SU-DHL-6 (cell line): ENCODE results near the gene RPH3AL.

ENCODE experiments used
- CTCF ChIP-seq: fragments of 200-600 bp; sonication (generic); IDR thresholded peaks from one replicate; pipeline ENCODE4 v1.5.1; 2017; ENCODE audit warnings: antibody characterized with exemption, mild to moderate bottlenecking, low read length, moderate library complexity; ENCODE audit not compliant: insufficient read depth, poor library complexity, severe bottlenecking
- EZH2phosphoT487 ChIP-seq: fragments of 200-600 bp; sonication (generic), shearing (Covaris generic); conservative IDR thresholded peaks from 2 replicates; pipeline ENCODE4 v1.6.1; 2018; ENCODE audit warnings: mild to moderate bottlenecking, antibody characterized with exemption, low read length, moderate library complexity, mixed read lengths

GRCh38 chr17:182050-182751, 170.4 kb downstream of the RPH3AL start:
- TF ChIP-seq CTCF (no peak), EZH2phosphoT487 (no peak)
